H9 (cell line): Measurements from ENCODE around the gene EOLA2. TPM values are rescaled to one million over a fixed set of nuclear protein-coding genes. Genes with fewer than 3 reads are reported as not detected.
A peak's percentile ranks its signal among the peaks of the same experiment; 100 is the strongest.

ENCODE experiments used
- DNase-seq: peaks from one replicate; pipeline ENCODE4 v3.0.0-alpha.2; 2017
- H2AFZ ChIP-seq: one replicate; pipeline ENCODE4 v1.6.1; 2013; ENCODE audit warnings: mild to moderate bottlenecking, low read length, control low read depth, moderate library complexity
- H2AK5ac ChIP-seq: 2 replicates; pipeline ENCODE4 v1.6.1; 2013; ENCODE audit warnings: low read length, control low read depth, mixed read lengths; ENCODE audit not compliant: insufficient read length
- H2BK120ac ChIP-seq: one replicate; pipeline ENCODE4 v1.6.1; 2013; ENCODE audit warnings: low read depth, mild to moderate bottlenecking, low read length, control low read depth, inconsistent platforms; ENCODE audit not compliant: poor library complexity, severe bottlenecking
- H2BK12ac ChIP-seq: 2 replicates; pipeline ENCODE4 v1.6.1; 2013; ENCODE audit warnings: low read length, control low read depth, mixed read lengths, low read depth; ENCODE audit not compliant: insufficient read length
- H2BK15ac ChIP-seq: 2 replicates; pipeline ENCODE4 v1.6.1; 2013; ENCODE audit warnings: low read depth, low read length, control low read depth
- H2BK20ac ChIP-seq: one replicate; pipeline ENCODE4 v1.6.1; 2013; ENCODE audit warnings: low read depth, mild to moderate bottlenecking, low read length, control low read depth, inconsistent platforms; ENCODE audit not compliant: poor library complexity, severe bottlenecking
- H2BK5ac ChIP-seq: 2 replicates; pipeline ENCODE4 v1.6.1; 2013; ENCODE audit warnings: low read length, control low read depth, mixed read lengths; ENCODE audit not compliant: insufficient read length
- H3K14ac ChIP-seq: 2 replicates; pipeline ENCODE4 v1.6.1; 2013; ENCODE audit warnings: low read length, control low read depth; ENCODE audit not compliant: insufficient read depth
- H3K18ac ChIP-seq: 2 replicates; pipeline ENCODE4 v1.6.1; 2013; ENCODE audit warnings: low read depth, mild to moderate bottlenecking, mixed read lengths, low read length, control low read depth; ENCODE audit not compliant: insufficient read length
- H3K23ac ChIP-seq: 2 replicates; pipeline ENCODE4 v1.6.1; 2013; ENCODE audit warnings: low read length, control low read depth, mixed read lengths, low read depth; ENCODE audit not compliant: insufficient read length
- H3K23me2 ChIP-seq: 2 replicates; pipeline ENCODE4 v1.6.1; 2013; ENCODE audit warnings: low read depth, mild to moderate bottlenecking, mixed read lengths, low read length, control low read depth; ENCODE audit not compliant: insufficient read length, poor library complexity, severe bottlenecking
- H3K27ac ChIP-seq: 2 replicates; pipeline ENCODE4 v1.5.1; 2013; ENCODE audit warnings: low read length, control low read depth, mixed read lengths, low read depth; ENCODE audit not compliant: insufficient read length
- H3K27me3 ChIP-seq: 2 replicates; pipeline ENCODE4 v1.6.1; 2013; ENCODE audit warnings: low read length, control low read depth, inconsistent platforms; ENCODE audit not compliant: insufficient read depth
- H3K4ac ChIP-seq: 2 replicates; pipeline ENCODE4 v1.6.1; 2013; ENCODE audit warnings: low read depth, mild to moderate bottlenecking, control low read depth, inconsistent platforms, low read length, moderate library complexity
- H3K4me1 ChIP-seq: 2 replicates; pipeline ENCODE4 v1.6.1; 2013; ENCODE audit warnings: low read length, control low read depth, inconsistent platforms; ENCODE audit not compliant: insufficient read depth
- H3K4me2 ChIP-seq: 2 replicates; pipeline ENCODE4 v1.6.1; 2013; ENCODE audit warnings: low read length, control low read depth, mixed read lengths; ENCODE audit not compliant: insufficient read length, insufficient read depth
- H3K56ac ChIP-seq: 2 replicates; pipeline ENCODE4 v1.6.1; 2013; ENCODE audit warnings: low read depth, mild to moderate bottlenecking, mixed read lengths, low read length, control low read depth; ENCODE audit not compliant: insufficient read length
- H3K79me1 ChIP-seq: 2 replicates; pipeline ENCODE4 v1.6.1; 2013; ENCODE audit warnings: low read depth, mild to moderate bottlenecking, moderate library complexity, low read length, control low read depth, inconsistent platforms; ENCODE audit not compliant: insufficient read depth, poor library complexity, severe bottlenecking
- H3K79me2 ChIP-seq: 2 replicates; pipeline ENCODE4 v1.6.1; 2013; ENCODE audit warnings: low read length, control low read depth, inconsistent platforms; ENCODE audit not compliant: insufficient read depth
- H3K9ac ChIP-seq: 2 replicates; pipeline ENCODE4 v1.6.1; 2013; ENCODE audit warnings: low read length, control low read depth, mixed read lengths; ENCODE audit not compliant: insufficient read length; ENCODE audit errors: extremely low read depth
- H3K9me3 ChIP-seq: one replicate; pipeline ENCODE4 v1.6.1; 2013; ENCODE audit warnings: low read depth, low read length, inconsistent platforms; ENCODE audit not compliant: control insufficient read depth
- H3T11ph ChIP-seq: one replicate; pipeline ENCODE4 v1.6.1; 2013; ENCODE audit warnings: mild to moderate bottlenecking, low read length, control low read depth, inconsistent platforms
- H4K20me1 ChIP-seq: one replicate; pipeline ENCODE4 v1.6.1; 2013; ENCODE audit not compliant: control insufficient read depth, insufficient read length, insufficient read depth
- H4K5ac ChIP-seq: 2 replicates; pipeline ENCODE4 v1.6.1; 2013; ENCODE audit warnings: low read depth, mild to moderate bottlenecking, mixed read lengths, low read length, control low read depth; ENCODE audit not compliant: insufficient read length
- H4K8ac ChIP-seq: replicated peaks from 2 replicates; pipeline ENCODE4 v1.6.1; 2013; ENCODE audit warnings: low read length, control low read depth, mixed read lengths, low read depth; ENCODE audit not compliant: insufficient read length
- H4K91ac ChIP-seq: 2 replicates; pipeline ENCODE4 v1.6.1; 2013; ENCODE audit warnings: low read depth, mild to moderate bottlenecking, moderate library complexity, mixed read lengths, low read length, control low read depth; ENCODE audit not compliant: insufficient read length
- H3K27ac Mint-ChIP-seq, 3 experiments: 2 replicates in 2 of 3; 3 replicates in 1 of 3; pipeline ENCODE4 v1.8.0; 2020 to 2021; ENCODE audit warnings: mixed read lengths in 3 of 3, mild to moderate bottlenecking in 1 of 3, moderate library complexity in 1 of 3
- H3K27me3 Mint-ChIP-seq: 2 replicates; pipeline ENCODE4 v1.8.0; 2021; ENCODE audit warnings: low read depth, mild to moderate bottlenecking, moderate library complexity, mixed read lengths
- H3K36me3 Mint-ChIP-seq, 3 experiments: 2 replicates in 2 of 3; 3 replicates in 1 of 3; pipeline ENCODE4 v1.8.0; 2020 to 2021; ENCODE audit warnings: low read depth in 3 of 3, mixed read lengths in 3 of 3; ENCODE audit not compliant: insufficient read depth in 1 of 3
- H3K4me1 Mint-ChIP-seq, 2 experiments: 2 replicates each; pipeline ENCODE4 v1.8.0; 2020; ENCODE audit warnings: mixed read lengths in 2 of 2
- H3K4me3 Mint-ChIP-seq, 2 experiments: 2 replicates in 1 of 2; 3 replicates in 1 of 2; pipeline ENCODE4 v1.8.0; 2020 to 2021; ENCODE audit warnings: mild to moderate bottlenecking in 2 of 2, mixed read lengths in 2 of 2, moderate library complexity in 1 of 2
- H3K9me3 Mint-ChIP-seq, 2 experiments: 2 replicates in 1 of 2; 3 replicates in 1 of 2; pipeline ENCODE4 v1.8.0; 2020; ENCODE audit warnings: mild to moderate bottlenecking in 2 of 2, mixed read lengths in 2 of 2, moderate library complexity in 1 of 2
- WGBS: extraction: QIAGEN DNeasy Blood & Tissue Kit; methylation state at CpG from one replicate; pipeline ENCODE4 v1.1.7; 2013; ENCODE audit warnings: missing lambda C conversion rate, low lambda C conversion rate, mixed read lengths; ENCODE audit not compliant: insufficient read length; ENCODE audit errors: extremely low coverage; 5-methylcytosine and 5-hydroxymethylcytosine counted together
- total RNA-seq: library from RNA; stranded (reverse); gene quantifications from 2 replicates; pipeline ENCODE4 v1.2.1, GENCODE V29; 2021
- TF ChIP-seq, protein P1 (sequence below): fragments of 200-600 bp; sonication (generic); conservative IDR thresholded peaks from 3 replicates; pipeline ENCODE4 v1.8.0; 2021; ENCODE audit warnings: antibody characterized with exemption, mild to moderate bottlenecking

Gene EOLA2
- total RNA-seq, 1 experiment from 2014 or later = 38.9 TPM

DNA sequence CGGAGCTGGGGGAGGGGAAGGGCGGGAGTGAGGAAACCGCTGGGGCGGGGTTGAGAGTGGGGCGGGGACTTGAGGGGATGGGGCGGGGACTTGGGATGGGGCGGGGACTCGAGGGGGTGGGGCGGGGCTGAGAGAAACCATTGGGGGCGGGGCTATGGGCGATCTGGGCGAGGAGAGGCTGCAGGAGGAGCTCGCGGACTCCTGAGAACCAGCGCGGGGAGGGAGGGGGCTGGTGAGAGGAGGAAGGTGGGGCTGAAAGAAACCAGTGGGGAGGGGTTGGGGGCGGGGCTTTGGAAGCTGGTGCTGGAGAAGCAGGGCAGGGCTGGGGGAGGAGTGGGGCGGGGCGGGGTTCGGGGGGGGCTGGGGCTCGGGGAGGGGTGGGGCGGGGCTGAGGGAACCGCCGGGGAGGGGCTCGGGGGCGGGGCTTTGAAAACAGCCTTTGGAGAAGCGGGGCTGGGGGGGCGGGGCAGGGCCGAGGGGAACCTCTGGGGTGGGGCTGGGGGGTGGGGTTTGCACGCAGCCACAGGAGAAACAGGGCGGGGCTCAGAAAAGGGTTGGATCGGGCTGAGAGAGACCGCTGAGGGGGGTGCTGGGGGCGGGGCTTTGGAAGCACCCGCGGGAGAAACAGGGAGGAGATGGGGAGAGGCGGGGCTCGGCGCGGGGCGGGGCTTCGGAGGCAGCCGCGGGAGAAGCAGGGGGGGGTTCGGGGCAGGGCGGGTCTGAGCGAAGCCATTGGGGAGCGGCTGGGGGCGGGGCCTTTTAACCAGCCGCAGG, 777 bp upstream of the EOLA2 start:
- H3K4me1 ChIP-seq = no peaks in the 10 kb centered on the region
- no CpG with 5 or more reads among the region's 50 CpGs for WGBS
- no peak overlapping the region for H4K8ac ChIP-seq
- no peak overlapping the region for H3K14ac ChIP-seq
- H2AFZ ChIP-seq = no peak overlapping the region
- H2BK5ac ChIP-seq = no peak overlapping the region
- no peak overlapping the region for H3K4me2 ChIP-seq
- no peak overlapping the region for H2BK12ac ChIP-seq
- peaks cover 7% of the 10 kb centered on the region for H3K23me2 ChIP-seq
- peaks cover 7% of the 10 kb centered on the region for H3K9me3 ChIP-seq
- H3K79me2 ChIP-seq = no peaks in the 10 kb centered on the region
- no peak overlapping the region for H4K5ac ChIP-seq
- no peak overlapping the region for H3K27ac ChIP-seq
- Mint-ChIP-seq H3K4me1 (peaks cover 0 to 3% of the 10 kb centered on the region in 2 experiments; a peak in 1 of 4 replicates), H3K27ac (peak overlapping the region in 1 of 3 experiments; percentile 99; a peak in 1 of 7 replicates), H3K36me3 (peaks cover 13 to 18% (median 16%) of the 10 kb centered on the region in 3 experiments), H3K9me3 (peaks cover 43 to 47% of the 10 kb centered on the region in 2 experiments), H3K4me3 (peak overlapping the region; percentile 40 to 50; a peak in 3 of 5 replicates), H3K27me3 (peaks cover 3% of the 10 kb centered on the region; the same call in 1 of the 2 replicates)
- no peak overlapping the region for H3K23ac ChIP-seq
- no peak overlapping the region for H3K56ac ChIP-seq
- no peak overlapping the region for H2BK20ac ChIP-seq
- TF ChIP-seq, protein P1, sequence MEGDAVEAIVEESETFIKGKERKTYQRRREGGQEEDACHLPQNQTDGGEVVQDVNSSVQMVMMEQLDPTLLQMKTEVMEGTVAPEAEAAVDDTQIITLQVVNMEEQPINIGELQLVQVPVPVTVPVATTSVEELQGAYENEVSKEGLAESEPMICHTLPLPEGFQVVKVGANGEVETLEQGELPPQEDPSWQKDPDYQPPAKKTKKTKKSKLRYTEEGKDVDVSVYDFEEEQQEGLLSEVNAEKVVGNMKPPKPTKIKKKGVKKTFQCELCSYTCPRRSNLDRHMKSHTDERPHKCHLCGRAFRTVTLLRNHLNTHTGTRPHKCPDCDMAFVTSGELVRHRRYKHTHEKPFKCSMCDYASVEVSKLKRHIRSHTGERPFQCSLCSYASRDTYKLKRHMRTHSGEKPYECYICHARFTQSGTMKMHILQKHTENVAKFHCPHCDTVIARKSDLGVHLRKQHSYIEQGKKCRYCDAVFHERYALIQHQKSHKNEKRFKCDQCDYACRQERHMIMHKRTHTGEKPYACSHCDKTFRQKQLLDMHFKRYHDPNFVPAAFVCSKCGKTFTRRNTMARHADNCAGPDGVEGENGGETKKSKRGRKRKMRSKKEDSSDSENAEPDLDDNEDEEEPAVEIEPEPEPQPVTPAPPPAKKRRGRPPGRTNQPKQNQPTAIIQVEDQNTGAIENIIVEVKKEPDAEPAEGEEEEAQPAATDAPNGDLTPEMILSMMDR = no peak
- no peak overlapping the region for H3K9ac ChIP-seq
- H3K27me3 ChIP-seq = no peaks in the 10 kb centered on the region
- H4K20me1 ChIP-seq = no peaks in the 10 kb centered on the region
- no peaks in the 10 kb centered on the region for H3K79me1 ChIP-seq
- H2BK120ac ChIP-seq = no peak overlapping the region
- no peak overlapping the region for H4K91ac ChIP-seq
- H2AK5ac ChIP-seq = no peak overlapping the region
- no peak overlapping the region for H2BK15ac ChIP-seq
- no peak overlapping the region for H3K4ac ChIP-seq
- H3K18ac ChIP-seq = no peak overlapping the region
- DNase-seq = peak; percentile 92
- no peak overlapping the region for H3T11ph ChIP-seq
